PC-3 (cell line): ENCODE results near the gene PCDHB5. TPM values are rescaled to one million over a fixed set of nuclear protein-coding genes. Genes with fewer than 3 reads are reported as not detected.

Experiments
- ATAC-seq: fragments of 200-7000 bp; cut with Tn5 transposase; 2 replicates; pipeline ENCODE4 v1.9.1; 2020; ENCODE audit warnings: mild to moderate bottlenecking, moderate library complexity
- Bru-seq: library from RNA; stranded (reverse); fragments of 400-500 nt; gene quantifications from one replicate; lab custom pipeline; 2021; lab: Mats Ljungman, UMichigan
- BruChase-seq, 2 experiments: library from RNA; stranded (reverse); fragments of 400-500 nt; gene quantifications; one replicate each; lab custom pipeline; 2021; lab: Mats Ljungman, UMichigan
- BruUV-seq: library from RNA; stranded (reverse); fragments of 400-500 nt; replicated peaks from 2 replicates; lab custom pipeline; 2021; lab: Mats Ljungman, UMichigan
- CTCF ChIA-PET: fragments of 300-600 bp; sonication (Branson Sonifier 250); formaldehyde crosslinking; loops from one replicate; lab custom pipeline; 2022; ENCODE audit warnings: antibody characterized with exemption; lab: Charles Lee
- POLR2A ChIA-PET: fragments of 300-600 bp; sonication (Branson Sonifier 250); formaldehyde crosslinking; loops from one replicate; lab custom pipeline; 2022; ENCODE audit warnings: antibody characterized with exemption; ENCODE audit not compliant: unreplicated experiment; lab: Charles Lee
- DNase-seq: peaks from one replicate; pipeline ENCODE4 v3.0.0-alpha.2; 2015
- H2AFZ ChIP-seq: fragments of 300-600 bp; sonication (generic); 2 replicates; pipeline ENCODE4 v1.6.0; 2016; ENCODE audit warnings: antibody characterized with exemption, low read length
- H3F3A ChIP-seq: fragments of 300-600 bp; sonication (generic); one replicate; pipeline ENCODE4 v1.6.0; 2017; ENCODE audit warnings: antibody characterized with exemption, low read length, control low read depth, mild to moderate bottlenecking; ENCODE audit not compliant: unreplicated experiment
- H3K27ac ChIP-seq: fragments of 300-600 bp; sonication (generic); 2 replicates; pipeline ENCODE4 v1.5.1; 2016; ENCODE audit warnings: mild to moderate bottlenecking, low read length
- H3K27me3 ChIP-seq: fragments of 300-600 bp; sonication (generic); 2 replicates; pipeline ENCODE4 v1.6.1; 2016; ENCODE audit warnings: low read length, mixed read lengths
- H3K36me3 ChIP-seq: fragments of 300-600 bp; sonication (generic); 2 replicates; pipeline ENCODE4 v1.6.1; 2016; ENCODE audit warnings: low read depth, mixed run types, low read length, mixed read lengths
- H3K4me1 ChIP-seq: fragments of 300-600 bp; sonication (generic); 2 replicates; pipeline ENCODE4 v1.5.1; 2016; ENCODE audit warnings: low read length; ENCODE audit not compliant: insufficient read depth
- H3K4me2 ChIP-seq: fragments of 300-600 bp; sonication (generic); 2 replicates; pipeline ENCODE4 v1.6.0; 2016; ENCODE audit warnings: low read length
- H3K4me3 ChIP-seq: fragments of 300-600 bp; sonication (generic); 2 replicates; pipeline ENCODE4 v1.5.1; 2016; ENCODE audit warnings: mild to moderate bottlenecking, low read length, mixed read lengths
- H3K79me2 ChIP-seq: fragments of 300-600 bp; sonication (generic); 2 replicates; pipeline ENCODE4 v1.6.1; 2017; ENCODE audit warnings: low read length, mixed read lengths
- H3K9ac ChIP-seq: fragments of 300-600 bp; sonication (generic); 2 replicates; pipeline ENCODE4 v1.6.0; 2016; ENCODE audit warnings: mild to moderate bottlenecking, low read length
- H3K9me2 ChIP-seq: fragments of 300-600 bp; sonication (generic); replicated peaks from 2 replicates; pipeline ENCODE4 v1.6.1; 2016; ENCODE audit warnings: mixed run types, low read length, mixed read lengths
- H3K9me3 ChIP-seq: fragments of 300-600 bp; sonication (generic); 2 replicates; pipeline ENCODE4 v1.6.1; 2016; ENCODE audit warnings: low read length, mixed read lengths
- H4K20me1 ChIP-seq: fragments of 300-600 bp; sonication (generic); 2 replicates; pipeline ENCODE4 v1.6.1; 2016; ENCODE audit warnings: low read length, mixed read lengths
- CTCF ChIP-seq: fragments of 300-600 bp; sonication (generic); conservative IDR thresholded peaks from 2 replicates; pipeline ENCODE4 v1.5.1; 2017; ENCODE audit warnings: antibody characterized with exemption, low read depth, mild to moderate bottlenecking, low read length
- EZH2 ChIP-seq: fragments of 300-600 bp; sonication (generic); IDR thresholded peaks from one replicate; pipeline ENCODE4 v1.6.1; 2017; ENCODE audit warnings: antibody characterized with exemption, mild to moderate bottlenecking, low read length; ENCODE audit not compliant: unreplicated experiment
- EZH2phosphoT487 ChIP-seq: fragments of 300-600 bp; sonication (generic); IDR thresholded peaks from 2 replicates; pipeline ENCODE4 v1.6.1; 2018; ENCODE audit warnings: mild to moderate bottlenecking, antibody characterized with exemption, low read length, borderline replicate concordance
- intact Hi-C: fragments of 100-400 bp; cut with micrococcal nuclease; formaldehyde crosslinking; loops from 2 replicates; pipeline ENCODE4 v1.9.0; 2023
- long read RNA-seq: library from polyadenylated mRNA; unstranded; transcript quantifications from one replicate; pipeline ENCODE4 v2.0.0, GENCODE V29; 2021; ENCODE audit not compliant: unreplicated experiment
- total RNA-seq: library from RNA; depleted of rRNA; stranded (reverse); fragments of >200 nt; gene quantifications from 2 replicates; pipeline ENCODE4 v1.2.3, GENCODE V29; 2014; rRNA removed

The PCDHB5 gene
- 0.12 and 0.69 TPM in 2 replicates for total RNA-seq
- Bru-seq, nascent RNA = percentile 41 among the genes with signal in this experiment
- BruChase-seq, experiment 1, labeled RNA remaining after a 6-hour chase = percentile 33 among the genes with signal in this experiment
- BruChase-seq, experiment 2, labeled RNA remaining after a 2-hour chase = percentile 52 among the genes with signal in this experiment
- long read RNA-seq = 0 reads

- DNase-seq (no peak), ATAC-seq (no peak)
- Histone ChIP-seq H3K9me3 (no peaks in the 10 kb centered on the region), H3K79me2 (no peaks in the 10 kb centered on the region), H3K9ac (no peak within 1 kb of the TSS), H3K27ac (no peak within 1 kb of the TSS), H3K4me3 (no peak within 1 kb of the TSS), H3K4me1 (no peaks in the 10 kb centered on the region), H3K4me2 (no peak within 1 kb of the TSS), H3K36me3 (no peaks in the 10 kb centered on the region), H2AFZ (no peak within 1 kb of the TSS), H3K27me3 (no peaks in the 10 kb centered on the region), H3F3A (no peaks in the 10 kb centered on the region), H4K20me1 (no peaks in the 10 kb centered on the region), H3K9me2 (no peaks in the 10 kb centered on the region)
- TF ChIP-seq CTCF = peak; percentile 25; the same call in 1 of the 2 replicates
- no peak for TF ChIP-seq EZH2
- TF ChIP-seq EZH2phosphoT487 = no peak
- POLR2A ChIA-PET = no interaction called here
- no TSS peak for BruUV-seq
- intact Hi-C loops = no loop called here
- CTCF ChIA-PET = no interaction called here
Measured at GRCh38 chr5:141135030-141135717, at the start of gene PCDHB5. Gene PCDHB5, plus strand, starts transcription at chr5:141135206. Its CDS starts 229 bp downstream, at chr5:141135435.

GRCh38 chr5:141094481-141095262, 40.3 kb upstream of the PCDHB5 start, which contains the start of gene PCDHB2:
Gene PCDHB2, plus strand, starts transcription at chr5:141094615. Its CDS starts 176 bp downstream, at chr5:141094791.
- peak within 1 kb of the TSS; percentile 70 for H3K9ac ChIP-seq

More at GRCh38 chr5:141094481-141095262, 40.3 kb upstream of the PCDHB5 start, which contains the start of gene PCDHB2:
- H3K27ac ChIP-seq = no peak within 1 kb of the TSS
- no peaks in the 10 kb centered on the region for H4K20me1 ChIP-seq
- BruUV-seq = TSS peak; percentile 72
- peaks cover 3% of the 10 kb centered on the region; the same call in 1 of the 2 replicates for H3K36me3 ChIP-seq
- no peaks in the 10 kb centered on the region for H3F3A ChIP-seq
- DNase-seq = peak; percentile 81
- no peaks in the 10 kb centered on the region for H3K9me2 ChIP-seq
- peak within 1 kb of the TSS; percentile 90 for H2AFZ ChIP-seq
- 0 out of 2 replicates have a peak, but pooled peaks cover 8% of the 10 kb centered on the region for H3K79me2 ChIP-seq
- peak within 1 kb of the TSS; percentile 72 for H3K4me3 ChIP-seq
- H3K4me1 ChIP-seq = no peaks in the 10 kb centered on the region
- no peaks in the 10 kb centered on the region for H3K27me3 ChIP-seq
- CTCF ChIA-PET = interaction anchor here (0.6 to 1.5 kb wide), 7 partner anchors 55 to 469 kb away, joined by 3 to 6 read pairs (median 4); partner anchors contain the start of genes PCDHB9 and PCDHGA1
- intact Hi-C loops = loop anchor here (2.0 to 5.0 kb wide), 3 partner anchors 93 to 466 kb away; partner anchors contain the start of genes PCDHB9 and PCDHGA5
- no peaks in the 10 kb centered on the region for H3K9me3 ChIP-seq
- POLR2A ChIA-PET = interaction anchor here (0.6 kb wide), 3 partner anchors 52 to 416 kb away, joined by 3 to 6 read pairs (median 3); no protein-coding TSS in a partner anchor
- peak within 1 kb of the TSS; percentile 72 for H3K4me2 ChIP-seq
- no peak for TF ChIP-seq EZH2phosphoT487
- TF ChIP-seq CTCF = peak; percentile 73
- peak; percentile 97 for ATAC-seq
